ENCODE data around the gene EXOSC7. TPM values are rescaled to one million over a fixed set of nuclear protein-coding genes. Genes with fewer than 3 reads are reported as not detected.

Gene EXOSC7
- total RNA-seq, 2 donors from 2014 or later = 61.2 to 69.4 TPM

GRCh38 chr3:45021524-45022297 is 45.7 kb downstream of the EXOSC7 start:
- no peaks in the 10 kb centered on the region for H3K9me3 ChIP-seq (ENCODE audit: control insufficient read depth, low read length)
- DNase-seq = no peak
- WGBS, 2 experiments (ENCODE audit: insufficient coverage in 1 of 2, insufficient read length in 1 of 2) = 88 to 98% methylated on average over 7 to 12 of the region's 12 CpGs
- H3K4me1 Mint-ChIP-seq = peaks cover 21% of the 10 kb centered on the region
- H3K36me3 Mint-ChIP-seq (ENCODE audit: low read depth) = peaks cover 3% of the 10 kb centered on the region
- no peaks in the 10 kb centered on the region for H3K36me3 ChIP-seq (ENCODE audit: control insufficient read depth, insufficient read depth, low read length)
- H3K9ac ChIP-seq (ENCODE audit: extremely low read depth, low read length, poor library complexity, severe bottlenecking) = no peak overlapping the region
- peaks cover 31% of the 10 kb centered on the region for H3K27me3 Mint-ChIP-seq (ENCODE audit: insufficient read depth)
- no peak overlapping the region for H3K27ac Mint-ChIP-seq
- no peak overlapping the region for H3K4me3 ChIP-seq (ENCODE audit: low read length)
- H3K4me1 ChIP-seq (ENCODE audit: control insufficient read depth, insufficient read depth, low read length) = peaks cover 6% of the 10 kb centered on the region
- H3K27me3 ChIP-seq (ENCODE audit: control insufficient read depth, insufficient read depth, low read length, poor library complexity, severe bottlenecking) = peaks cover 22% of the 10 kb centered on the region
- H3K9me3 Mint-ChIP-seq = no peaks in the 10 kb centered on the region
- H3K4me3 Mint-ChIP-seq = no peak overlapping the region
- H3K27ac ChIP-seq (ENCODE audit: low read depth, low read length) = no peak overlapping the region
- no peak for TF ChIP-seq CTCF (conservative IDR thresholded peaks at IDR 0.05)

GRCh38 chr3:45023675-45024074 is 47.6 kb downstream of the EXOSC7 start:
- Mint-ChIP-seq H3K9me3 (no peaks in the 10 kb centered on the region), H3K36me3 (ENCODE audit: low read depth) (peaks cover 1% of the 10 kb centered on the region), H3K27me3 (ENCODE audit: insufficient read depth) (peaks cover 47% of the 10 kb centered on the region), H3K4me3 (no peak overlapping the region), H3K27ac (no peak overlapping the region), H3K4me1 (peaks cover 23% of the 10 kb centered on the region)
- Histone ChIP-seq H3K4me1 (ENCODE audit: control insufficient read depth, insufficient read depth, low read length) (peaks cover 6% of the 10 kb centered on the region), H3K36me3 (ENCODE audit: control insufficient read depth, insufficient read depth, low read length) (no peaks in the 10 kb centered on the region), H3K27me3 (ENCODE audit: control insufficient read depth, insufficient read depth, low read length, poor library complexity, severe bottlenecking) (peaks cover 30% of the 10 kb centered on the region), H3K4me3 (ENCODE audit: low read length) (no peak overlapping the region), H3K27ac (ENCODE audit: low read depth, low read length) (no peak overlapping the region), H3K9ac (ENCODE audit: extremely low read depth, low read length, poor library complexity, severe bottlenecking) (no peak overlapping the region), H3K9me3 (ENCODE audit: control insufficient read depth, low read length) (no peaks in the 10 kb centered on the region)
- DNase-seq = peak; percentile 80
- WGBS, 2 experiments (ENCODE audit: insufficient coverage in 1 of 2, insufficient read length in 1 of 2) = 31 to 40% methylated on average over 2 to 3 of the region's 3 CpGs
- no peak for TF ChIP-seq CTCF (conservative IDR thresholded peaks at IDR 0.05)

GRCh38 chr3:45024542-45025255 is 48.7 kb downstream of the EXOSC7 start:
- Histone ChIP-seq H3K27ac (ENCODE audit: low read depth, low read length) (no peak overlapping the region), H3K9me3 (ENCODE audit: control insufficient read depth, low read length) (no peaks in the 10 kb centered on the region), H3K36me3 (ENCODE audit: control insufficient read depth, insufficient read depth, low read length) (no peaks in the 10 kb centered on the region), H3K27me3 (ENCODE audit: control insufficient read depth, insufficient read depth, low read length, poor library complexity, severe bottlenecking) (peaks cover 30% of the 10 kb centered on the region), H3K4me1 (ENCODE audit: control insufficient read depth, insufficient read depth, low read length) (peaks cover 6% of the 10 kb centered on the region), H3K9ac (ENCODE audit: extremely low read depth, low read length, poor library complexity, severe bottlenecking) (no peak overlapping the region), H3K4me3 (ENCODE audit: low read length) (peak overlapping the region; percentile 5)
- Mint-ChIP-seq H3K36me3 (ENCODE audit: low read depth) (no peaks in the 10 kb centered on the region), H3K27ac (no peak overlapping the region), H3K4me3 (no peak overlapping the region), H3K27me3 (ENCODE audit: insufficient read depth) (peaks cover 53% of the 10 kb centered on the region), H3K4me1 (peaks cover 23% of the 10 kb centered on the region), H3K9me3 (no peaks in the 10 kb centered on the region)
- no peak for TF ChIP-seq CTCF (conservative IDR thresholded peaks at IDR 0.05)
- no peak for DNase-seq
- 93 to 96% methylated on average over 6 of the region's 6 CpGs for whole genome bisulfite sequencing, 2 experiments (ENCODE audit: insufficient coverage in 1 of 2, insufficient read length in 1 of 2)

Measured in endodermal cell (in vitro differentiated cells).